ENCODE data around the gene ROBO4. TPM values are rescaled to one million over a fixed set of nuclear protein-coding genes. Genes with fewer than 3 reads are reported as not detected.
A peak's percentile ranks its signal among the peaks of the same experiment; 100 is the strongest.

The ROBO4 gene
- total and polyA plus RNA-seq, 2 experiments from 2014 or later: not detected

- Histone ChIP-seq H4K20me1 (replicated peaks; ENCODE audit: insufficient read depth) (no peaks in the 10 kb centered on the region), H2AFZ (0 out of 2 replicates have a peak overlapping the region, but pooled peaks have one; percentile 59), H3K27ac (ENCODE audit: low read depth) (no peak overlapping the region), H3F3A (replicated peaks; ENCODE audit: low read depth) (0 out of 2 replicates have a peak, but pooled peaks cover 3% of the 10 kb centered on the region), H3K4me1 (ENCODE audit: insufficient read depth) (no peaks in the 10 kb centered on the region), H3K4me2 (no peak overlapping the region), H3K36me3 (ENCODE audit: insufficient read depth) (no peaks in the 10 kb centered on the region), H3K27me3 (ENCODE audit: insufficient read depth) (peaks cover 48% of the 10 kb centered on the region), H3K4me3 (no peak overlapping the region), H3K9me2 (ENCODE audit: insufficient read depth) (peaks cover 9% of the 10 kb centered on the region; the same call in 1 of the 2 replicates), H3K79me2 (replicated peaks; ENCODE audit: insufficient read depth) (no peaks in the 10 kb centered on the region)
- DNase-seq (ENCODE audit: low spot score): no peak
- ATAC-seq: no peak
- peaks cover 23% of the 10 kb centered on the region for H3K9me3 Mint-ChIP-seq
- H3K4me1 Mint-ChIP-seq: peaks cover 3% of the 10 kb centered on the region; the same call in 1 of the 3 replicates
- H3K27ac Mint-ChIP-seq: no peak overlapping the region
- H3K4me3 Mint-ChIP-seq: no peak overlapping the region
- TF ChIP-seq CREB1 (CRISPR knock-in tag; IDR thresholded peaks at IDR 0.05; ENCODE audit: low read depth): no peak
- no peak for TF ChIP-seq ZNF114 (CRISPR knock-in tag; IDR thresholded peaks at IDR 0.05)
- no peak for TF ChIP-seq CTCF (conservative IDR thresholded peaks at IDR 0.05; ENCODE audit: low read depth in 2 of 2)
- TF ChIP-seq NANOG (IDR thresholded peaks at IDR 0.05; ENCODE audit: borderline replicate concordance): no peak
- peaks cover 31% of the 10 kb centered on the region for H3K27me3 Mint-ChIP-seq (ENCODE audit: insufficient read depth, low read depth, poor library complexity)
- H3K36me3 Mint-ChIP-seq (ENCODE audit: low read depth): no peaks in the 10 kb centered on the region; the same call in 1 of the 3 replicates
These were observed 19.5 kb upstream of the ROBO4 start for GRCh38 chr11:124917115-124917637.

- no peak overlapping the region for H3K27ac Mint-ChIP-seq
- H3K4me1 Mint-ChIP-seq: peaks cover 3% of the 10 kb centered on the region; the same call in 1 of the 3 replicates
- peaks cover 23% of the 10 kb centered on the region for H3K9me3 Mint-ChIP-seq
- TF ChIP-seq ETS1 (IDR thresholded peaks at IDR 0.05): no peak
- Histone ChIP-seq H3K4me1 (ENCODE audit: insufficient read depth) (no peaks in the 10 kb centered on the region), H3K4me3 (no peak overlapping the region), H4K20me1 (replicated peaks; ENCODE audit: insufficient read depth) (no peaks in the 10 kb centered on the region), H3K79me2 (replicated peaks; ENCODE audit: insufficient read depth) (no peaks in the 10 kb centered on the region), H3F3A (replicated peaks; ENCODE audit: low read depth) (0 out of 2 replicates have a peak, but pooled peaks cover under 1% of the 10 kb centered on the region), H3K9me2 (ENCODE audit: insufficient read depth) (peaks cover 4% of the 10 kb centered on the region; the same call in 1 of the 2 replicates), H3K4me2 (no peak overlapping the region), H3K27me3 (ENCODE audit: insufficient read depth) (peaks cover 40% of the 10 kb centered on the region), H3K36me3 (ENCODE audit: insufficient read depth) (0 out of 2 replicates have a peak, but pooled peaks cover 4% of the 10 kb centered on the region), H2AFZ (no peak overlapping the region), H3K27ac (ENCODE audit: low read depth) (no peak overlapping the region)
- ATAC-seq (no peak), DNase-seq (ENCODE audit: low spot score) (no peak)
- H3K27me3 Mint-ChIP-seq (ENCODE audit: insufficient read depth, low read depth, poor library complexity): peaks cover 23% of the 10 kb centered on the region
- no peak overlapping the region for H3K4me3 Mint-ChIP-seq
- no peaks in the 10 kb centered on the region; the same call in 2 of the 3 replicates for H3K36me3 Mint-ChIP-seq (ENCODE audit: low read depth)
These were observed 18.7 kb upstream of the ROBO4 start for GRCh38 chr11:124916370-124916710.
